ENCODE data around the gene ACAD9.

GRCh38 chr3:128872744-128873143, 6.7 kb upstream of the ACAD9 start:
- TF ChIP-seq POLR2A (IDR thresholded peaks at IDR 0.05) = no peak
- no peak for TF ChIP-seq CTCF (IDR thresholded peaks at IDR 0.05)
